Germinal center (tissue), 1 donor: ENCODE measurements around the gene PLEKHB2.
"Not testable (repeated sequence)": the region's sequence is repeated elsewhere in the genome, so short reads cannot be mapped to it uniquely, and the experiment has no call there.

ENCODE experiments used
- DNase-seq: peaks from one replicate; pipeline ENCODE4 v3.0.0; 2012; ENCODE audit warnings: mixed read lengths, low spot score

The PLEKHB2 gene, protein sequence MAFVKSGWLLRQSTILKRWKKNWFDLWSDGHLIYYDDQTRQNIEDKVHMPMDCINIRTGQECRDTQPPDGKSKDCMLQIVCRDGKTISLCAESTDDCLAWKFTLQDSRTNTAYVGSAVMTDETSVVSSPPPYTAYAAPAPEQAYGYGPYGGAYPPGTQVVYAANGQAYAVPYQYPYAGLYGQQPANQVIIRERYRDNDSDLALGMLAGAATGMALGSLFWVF

GRCh38 chr2:131105156-131105949, at the start of gene PLEKHB2:
Gene PLEKHB2, plus strand, starts transcription at chr2:131105336. Its CDS starts 15,606 bp downstream, at chr2:131120942.
- peak; percentile 94 for DNase-seq

DNA sequence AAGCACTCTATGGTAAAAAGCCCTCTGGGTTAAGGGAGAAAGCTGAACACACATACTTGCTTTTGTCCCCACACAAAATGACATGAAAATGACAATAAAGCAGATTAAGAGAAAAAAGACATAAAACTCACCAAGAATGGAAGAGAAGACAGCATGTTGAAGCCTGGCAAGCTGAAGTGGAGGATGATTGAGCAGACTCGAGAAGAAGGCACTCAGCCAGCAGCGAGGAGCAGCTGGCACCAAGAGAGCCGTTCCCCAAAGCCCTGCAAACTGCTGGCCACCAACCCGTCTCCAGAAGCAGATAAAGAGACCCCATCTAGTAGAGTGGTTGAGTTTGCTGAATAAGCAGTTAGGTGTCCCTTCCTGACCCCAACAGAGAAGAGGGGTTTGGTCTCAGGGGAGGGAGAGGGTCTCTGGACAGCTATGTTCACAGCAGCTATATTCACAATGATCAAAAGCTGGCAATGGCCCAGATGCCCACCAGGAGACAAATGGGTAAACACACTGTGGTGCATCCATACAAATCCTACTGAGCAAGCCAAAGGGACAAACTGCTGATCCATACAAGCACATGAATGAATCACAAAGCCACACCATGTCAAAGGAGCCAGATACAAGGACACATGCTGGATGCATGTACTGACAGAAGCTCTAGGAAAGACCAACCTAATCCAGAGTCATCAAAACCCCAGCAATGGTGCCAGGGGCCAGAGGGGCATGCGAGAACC, 48.8 kb upstream of the PLEKHB2 start:
- DNase-seq, result no peak

DNA sequence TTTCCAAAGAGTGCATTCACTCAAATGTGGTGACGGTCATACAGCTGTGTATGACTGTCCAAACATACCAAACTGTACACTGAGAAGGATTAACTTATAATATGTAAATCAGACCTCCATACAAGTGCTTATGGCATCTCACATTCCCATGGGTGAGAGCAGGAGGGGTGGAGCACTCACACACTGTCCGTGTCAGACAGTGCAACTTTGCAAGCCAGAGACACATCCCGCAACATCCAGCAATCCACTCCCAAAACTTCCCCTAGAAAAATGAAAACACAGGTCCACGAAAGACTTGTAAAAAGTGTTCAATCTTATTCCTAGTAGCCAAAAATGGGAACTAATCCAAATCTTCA, 48.2 kb upstream of the PLEKHB2 start:
- no peak for DNase-seq

DNA sequence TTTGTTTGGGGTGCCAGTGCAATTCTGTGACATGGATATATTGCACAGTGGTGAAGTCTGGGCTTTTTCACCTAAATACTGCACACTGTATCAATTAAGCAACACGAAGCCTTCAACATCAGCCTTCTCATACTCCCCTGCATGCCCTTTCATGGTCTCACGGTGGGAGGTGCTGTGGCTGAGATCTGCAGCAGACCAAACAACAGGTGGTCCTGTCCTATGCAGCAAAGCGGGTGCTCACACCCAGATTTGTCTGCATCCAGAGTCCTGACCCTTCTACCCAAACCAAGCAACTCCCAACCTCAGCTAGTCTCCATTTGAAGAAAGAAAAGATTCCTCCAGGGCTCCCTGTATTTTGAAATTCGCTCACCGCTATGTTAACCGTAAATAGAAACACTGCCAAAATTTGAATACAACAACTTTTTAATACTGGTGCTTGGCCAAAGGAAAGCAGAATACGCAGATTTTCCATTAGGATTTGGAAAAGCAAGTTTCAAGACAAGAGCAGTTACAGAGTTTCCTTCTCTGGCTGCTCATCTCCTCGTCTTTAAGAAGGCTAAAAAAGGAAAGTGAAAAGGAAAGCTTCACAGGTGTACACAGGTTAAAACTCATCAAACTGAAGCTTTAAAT, 46.8 kb upstream of the PLEKHB2 start:
- no peak for DNase-seq

DNA sequence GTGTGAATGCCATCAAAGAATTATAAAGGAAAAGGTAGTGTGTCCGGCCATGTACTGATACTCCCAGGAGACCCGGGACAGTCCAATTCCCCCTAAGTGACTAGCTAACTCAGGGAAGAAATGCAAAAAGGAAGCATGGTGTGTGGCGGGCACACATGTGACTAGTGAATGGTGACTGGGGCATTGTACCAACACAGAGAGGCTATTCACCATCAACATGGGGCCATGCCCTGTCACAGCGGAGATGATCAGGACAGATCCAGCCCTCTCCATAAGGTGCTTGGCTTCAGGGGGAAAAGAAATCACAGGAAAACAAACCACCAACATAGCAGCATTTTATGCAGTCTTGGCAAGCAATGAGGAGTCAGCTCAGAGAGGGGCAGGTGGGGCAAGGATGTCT, 46.2 kb upstream of the PLEKHB2 start:
- DNase-seq, result no peak

- no peak for DNase-seq
Measured at GRCh38 chr2:131063501-131064283, 41.4 kb upstream of the PLEKHB2 start.

GRCh38 chr2:131064589-131065512, 40.3 kb upstream of the PLEKHB2 start:
- DNase-seq, result no peak

DNA sequence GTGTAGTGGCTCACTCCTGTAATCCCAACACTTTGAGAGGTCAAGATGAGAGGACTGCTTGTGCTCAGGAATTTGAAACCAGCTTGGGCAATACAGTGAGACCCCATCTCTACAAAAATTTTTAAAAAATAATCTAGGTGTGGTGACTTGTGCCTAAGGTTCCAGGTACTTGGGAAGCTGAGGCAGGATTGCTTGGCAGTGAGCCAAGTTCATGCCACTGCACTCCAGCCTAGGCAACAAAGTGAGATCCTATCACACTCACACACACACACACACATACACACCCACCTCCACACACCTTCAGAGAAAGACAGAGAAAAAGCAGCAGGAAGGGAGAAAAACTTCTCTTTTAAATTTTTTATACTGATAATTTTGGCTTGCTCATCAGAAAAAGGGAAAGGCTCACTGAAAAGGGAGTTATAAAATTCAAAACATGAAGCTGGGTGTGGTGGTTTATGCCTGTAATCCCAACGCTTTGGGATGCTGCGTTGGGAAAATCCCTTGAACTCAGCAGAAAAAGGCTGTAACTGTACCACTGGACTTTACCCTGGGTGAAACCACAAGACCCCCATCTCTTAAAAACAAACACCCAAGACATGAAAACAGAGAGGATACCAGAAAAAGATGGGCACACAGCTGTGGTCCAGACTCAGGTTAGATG, 37.5 kb upstream of the PLEKHB2 start:
- no peak for DNase-seq

DNA sequence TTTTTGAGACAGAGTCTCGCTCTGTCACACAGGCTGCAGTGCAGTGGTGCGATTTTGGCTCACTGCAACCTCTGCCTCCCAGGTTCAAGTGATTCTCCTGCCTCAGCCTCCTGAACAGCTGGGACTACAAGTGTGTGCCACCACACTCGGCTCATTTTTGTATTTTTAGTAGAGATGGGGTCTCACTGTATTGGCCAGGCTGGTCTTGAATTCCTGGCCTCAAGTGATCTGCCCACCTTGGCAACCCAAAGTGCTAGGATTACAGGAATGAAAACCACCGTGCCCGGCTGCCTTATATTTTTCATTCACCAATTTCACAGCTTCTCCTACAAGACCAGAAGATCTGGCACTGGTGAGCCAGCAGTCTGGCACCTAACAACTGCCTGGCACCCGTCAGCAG, 37.0 kb upstream of the PLEKHB2 start:
- not testable (repeated sequence) for DNase-seq

GRCh38 chr2:131075578-131075977, 29.6 kb upstream of the PLEKHB2 start:
- not testable (repeated sequence) for DNase-seq

- DNase-seq, result no peak
Measured at GRCh38 chr2:131076707-131077106, 28.4 kb upstream of the PLEKHB2 start.

DNA sequence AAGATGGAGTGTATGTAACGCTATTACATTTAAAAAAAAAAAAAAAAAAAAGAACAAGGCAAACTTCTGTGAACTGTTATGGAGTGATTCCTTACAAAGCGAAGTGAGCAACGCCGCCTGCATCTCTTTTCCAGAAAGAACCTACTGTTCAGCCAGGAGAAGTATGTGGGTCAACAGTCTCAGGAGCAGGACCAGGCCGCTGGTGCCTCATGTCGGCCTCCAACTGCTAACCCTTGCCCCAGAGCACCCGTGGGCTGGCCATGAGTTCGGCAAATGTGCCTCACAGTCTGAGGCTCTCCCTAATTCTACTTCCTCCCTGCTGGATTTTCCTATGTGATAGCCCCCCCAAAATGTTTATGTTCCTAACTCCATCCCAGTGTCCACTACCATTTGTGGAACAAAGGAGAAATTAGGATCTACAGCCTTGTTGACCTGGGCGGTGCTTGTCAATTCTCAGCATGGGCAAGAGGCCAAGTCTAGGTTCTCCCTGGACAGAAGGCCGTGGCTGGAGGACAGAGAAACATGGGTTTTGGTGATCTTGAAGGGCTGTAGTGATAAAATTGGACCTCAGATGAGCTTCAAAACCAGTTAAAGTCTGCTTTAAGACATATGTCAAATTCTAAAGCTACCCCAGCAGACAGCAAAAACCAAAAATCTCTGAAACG, 27.8 kb upstream of the PLEKHB2 start:
- DNase-seq, result no peak

- no peak for DNase-seq
Measured at GRCh38 chr2:131077966-131078365, 27.2 kb upstream of the PLEKHB2 start.

GRCh38 chr2:131079931-131080330, 25.2 kb upstream of the PLEKHB2 start:
- not testable (repeated sequence) for DNase-seq

DNA sequence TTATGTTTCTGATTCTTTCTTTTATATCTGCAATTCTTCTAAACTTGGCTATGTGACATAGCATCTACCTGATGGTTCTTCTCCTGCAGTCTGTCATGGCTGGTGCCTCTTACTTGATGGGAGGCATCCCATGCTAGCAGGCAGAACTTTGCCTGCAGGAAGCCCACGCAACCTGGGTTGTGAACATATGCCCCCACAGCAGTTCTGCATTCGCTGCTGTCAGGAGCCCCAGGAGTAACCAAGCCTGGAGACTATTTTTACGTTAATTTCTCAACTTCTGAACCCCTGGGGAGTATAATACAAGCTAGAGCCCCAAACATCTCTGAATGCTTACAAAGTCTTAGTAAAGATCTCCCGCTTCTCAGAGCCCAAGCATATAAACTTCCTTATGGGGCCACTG, 23.9 kb upstream of the PLEKHB2 start:
- no peak for DNase-seq

DNA sequence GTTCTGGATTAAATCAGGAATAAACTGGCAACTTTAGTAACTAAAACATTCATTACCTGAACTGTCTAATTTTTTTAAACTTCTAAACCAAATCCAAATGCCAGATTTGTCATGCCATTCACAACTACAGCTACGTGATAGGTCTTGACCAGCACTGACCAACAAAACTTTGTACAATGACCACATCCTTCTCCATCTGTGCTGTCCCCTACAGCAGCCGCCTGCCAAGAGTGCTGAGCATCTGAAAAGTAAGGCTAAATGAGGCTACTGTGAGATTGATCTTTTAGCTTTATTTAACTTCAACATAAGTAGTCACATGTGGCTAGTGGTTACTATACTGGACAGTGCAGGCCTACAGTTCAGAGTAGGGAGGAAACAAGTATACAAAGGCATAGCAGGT, 19.5 kb upstream of the PLEKHB2 start:
- no peak for DNase-seq

GRCh38 chr2:131092458-131093005, 12.6 kb upstream of the PLEKHB2 start:
- DNase-seq, result no peak

- DNase-seq, result peak; percentile 92
Measured at GRCh38 chr2:131093006-131093695, 12.0 kb upstream of the PLEKHB2 start, which contains the start of gene FAM168B. Gene FAM168B, minus strand, starts transcription at chr2:131093460. Its CDS starts 10,814 bp downstream, at chr2:131082646.
